HG02981 (cell line): Measurements from ENCODE around the gene PRRT1B.
"Not testable (repeated sequence)": the region's sequence is repeated elsewhere in the genome, so short reads cannot be mapped to it uniquely, and the experiment has no call there.

ENCODE experiments used
- ATAC-seq: cut with Tn5 transposase; IDR thresholded peaks from one replicate; pipeline ENCODE4 v1.9.1; 2021; ENCODE audit warnings: mild to moderate bottlenecking, moderate library complexity; ENCODE audit not compliant: unreplicated experiment

The PRRT1B gene

GRCh38 chr9:131549186-131549585 is 3.9 kb downstream of the PRRT1B start:
- not testable (repeated sequence) for ATAC-seq

GRCh38 chr9:131550465-131550864 is 5.1 kb downstream of the PRRT1B start:
- not testable (repeated sequence) for ATAC-seq

GRCh38 chr9:131552030-131552429 is 6.7 kb downstream of the PRRT1B start:
- no peak for ATAC-seq

- ATAC-seq, result no peak
Measured at GRCh38 chr9:131554087-131554842, 8.9 kb downstream of the PRRT1B start.

DNA sequence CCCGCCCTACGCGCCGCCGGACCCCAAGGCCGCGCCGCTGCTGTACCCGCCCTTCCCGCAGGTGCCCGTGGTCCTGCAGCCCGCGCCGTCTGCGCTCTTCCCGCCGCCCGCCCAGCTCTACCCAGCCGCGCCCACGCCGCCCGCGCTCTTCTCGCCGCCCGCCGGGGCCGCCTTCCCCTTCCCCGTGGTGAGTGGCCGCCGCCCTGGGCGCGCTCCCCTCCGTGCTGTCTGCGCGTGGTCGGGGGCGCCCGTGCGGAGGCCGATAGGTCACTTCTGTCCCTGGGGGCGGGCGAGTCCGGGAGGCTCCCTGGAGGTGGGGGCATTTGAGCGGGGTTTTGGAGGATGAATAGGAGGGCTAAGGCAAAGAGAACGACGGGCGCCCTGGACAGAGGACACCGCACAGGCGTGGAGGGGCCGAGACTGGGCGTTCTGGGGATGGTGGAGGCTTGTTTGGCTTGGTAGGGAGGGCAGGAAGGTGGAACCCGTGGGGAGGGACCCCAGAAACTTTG is 9.6 kb downstream of the PRRT1B start:
- ATAC-seq, result no peak

GRCh38 chr9:131555841-131556673 is 10.7 kb downstream of the PRRT1B start:
- ATAC-seq, result no peak

DNA sequence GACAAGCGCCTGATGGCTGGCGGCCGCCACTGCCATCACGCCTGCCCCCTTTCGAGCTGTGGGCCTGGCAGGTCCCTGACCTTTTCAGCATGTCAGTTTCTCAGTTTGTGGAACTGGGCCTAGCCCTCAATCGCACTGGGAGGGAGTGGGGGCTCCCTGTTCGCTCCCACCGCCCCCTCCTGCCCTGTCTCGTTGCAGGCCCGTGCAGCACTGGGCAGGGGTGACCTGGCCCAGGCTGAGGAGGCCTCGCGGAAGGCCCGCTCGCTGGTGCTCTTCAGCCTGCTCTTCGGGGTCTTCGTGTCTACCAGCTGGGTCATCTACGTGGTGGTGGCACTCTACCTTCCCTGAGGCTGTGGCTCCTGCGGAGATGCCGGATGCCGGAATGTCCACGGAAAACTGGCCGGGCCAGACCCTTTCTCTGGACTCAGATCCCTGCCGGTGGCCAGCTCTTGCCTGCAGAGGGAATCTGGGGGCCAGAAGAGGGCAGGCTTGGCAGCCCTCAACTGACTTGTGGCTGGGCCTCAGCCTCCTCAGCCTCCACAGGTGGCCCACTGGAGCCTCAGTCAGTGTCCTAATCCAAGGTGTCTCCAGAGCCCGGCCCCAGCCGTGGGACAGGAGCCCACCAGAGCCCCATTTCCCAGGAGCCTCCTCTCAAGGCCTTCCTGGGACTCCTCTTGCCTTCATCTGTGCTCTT is 12.7 kb downstream of the PRRT1B start:
- ATAC-seq, result no peak

GRCh38 chr9:131559421-131560000 is 14.2 kb downstream of the PRRT1B start:
- ATAC-seq, result no peak

DNA sequence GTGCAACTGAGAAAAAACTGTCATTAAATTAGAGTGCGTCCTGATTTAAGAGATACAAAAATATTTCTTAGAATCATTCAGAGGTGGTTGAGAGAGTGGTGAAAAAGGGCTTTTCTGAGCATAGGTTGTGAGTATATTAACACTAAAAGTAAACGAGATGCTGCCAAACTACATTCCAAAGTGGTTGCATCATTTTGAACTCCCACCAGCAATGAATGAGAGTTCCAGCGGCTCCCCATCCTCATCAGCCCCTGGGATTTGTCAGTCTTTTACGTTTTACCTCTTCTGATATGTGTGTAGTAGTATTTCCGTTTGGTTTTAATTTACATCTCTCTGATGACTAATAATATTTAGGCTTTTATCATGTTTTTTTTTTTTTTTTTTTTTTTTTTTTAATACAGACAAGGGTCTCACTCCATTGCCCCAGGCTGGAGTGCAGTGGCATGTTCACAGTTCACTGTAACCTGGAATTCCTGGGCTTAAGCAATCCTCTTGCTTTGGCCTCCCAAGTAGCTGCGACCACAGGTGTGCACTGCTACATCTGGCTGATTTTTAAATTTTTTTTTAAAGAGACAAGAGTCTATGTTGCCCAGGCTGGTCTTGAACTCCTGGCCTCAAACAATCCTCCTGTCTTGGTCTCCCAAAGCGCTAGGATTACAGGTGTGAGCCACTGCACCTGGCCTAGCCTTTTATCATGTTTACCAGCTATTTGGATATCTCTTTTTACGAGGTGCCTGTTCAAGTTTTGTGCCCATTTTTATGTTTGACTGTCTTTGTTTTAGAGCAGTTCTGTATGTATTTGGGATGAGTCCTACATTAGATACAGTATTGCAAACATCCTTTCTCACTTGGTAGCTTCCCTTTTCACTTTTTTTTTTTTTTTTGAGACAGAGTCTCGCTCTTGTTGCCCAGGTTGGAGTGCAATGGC is 17.0 kb downstream of the PRRT1B start:
- ATAC-seq, result no peak

GRCh38 chr9:131565369-131565768 is 20.0 kb downstream of the PRRT1B start:
- ATAC-seq, result no peak

DNA sequence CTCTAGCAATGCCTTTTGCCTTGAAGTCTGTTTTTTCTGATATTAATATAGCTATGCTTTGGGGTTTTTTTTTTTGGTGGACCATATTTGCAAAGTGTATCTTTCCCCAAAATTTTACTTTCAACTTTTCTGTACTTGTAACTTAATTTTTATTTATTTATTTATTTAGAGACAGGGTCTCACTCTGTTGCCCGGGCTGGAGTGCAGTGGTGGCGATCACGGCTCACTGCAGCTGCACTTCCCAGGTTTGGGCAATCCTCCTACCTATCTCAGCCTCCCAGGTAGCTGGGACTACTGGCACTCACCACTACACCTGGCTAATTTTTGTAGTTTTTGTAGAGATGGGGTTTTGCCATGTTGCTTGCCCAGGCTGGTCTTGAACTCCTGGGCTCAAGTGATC is 20.8 kb downstream of the PRRT1B start:
- ATAC-seq, result no peak

DNA sequence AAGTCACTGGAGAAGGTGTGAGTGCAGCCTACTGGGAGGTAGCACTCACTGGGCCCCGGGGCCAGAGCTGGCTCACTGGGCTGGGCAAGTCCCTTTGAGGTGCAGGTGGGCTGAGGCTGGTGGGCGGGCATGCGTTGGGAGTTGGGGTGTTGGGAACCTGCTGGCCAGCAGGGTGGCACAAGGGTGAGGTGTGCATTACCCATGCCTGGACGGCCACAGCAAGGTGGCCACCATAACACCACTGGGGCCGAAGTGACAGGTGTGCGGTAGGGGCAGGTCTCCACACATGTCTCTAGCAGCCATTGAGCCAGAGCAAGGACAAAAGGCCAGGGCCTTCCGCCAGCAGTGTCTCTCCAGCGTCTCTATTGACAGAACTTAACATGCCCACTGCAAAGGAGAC is 22.6 kb downstream of the PRRT1B start:
- no peak for ATAC-seq

DNA sequence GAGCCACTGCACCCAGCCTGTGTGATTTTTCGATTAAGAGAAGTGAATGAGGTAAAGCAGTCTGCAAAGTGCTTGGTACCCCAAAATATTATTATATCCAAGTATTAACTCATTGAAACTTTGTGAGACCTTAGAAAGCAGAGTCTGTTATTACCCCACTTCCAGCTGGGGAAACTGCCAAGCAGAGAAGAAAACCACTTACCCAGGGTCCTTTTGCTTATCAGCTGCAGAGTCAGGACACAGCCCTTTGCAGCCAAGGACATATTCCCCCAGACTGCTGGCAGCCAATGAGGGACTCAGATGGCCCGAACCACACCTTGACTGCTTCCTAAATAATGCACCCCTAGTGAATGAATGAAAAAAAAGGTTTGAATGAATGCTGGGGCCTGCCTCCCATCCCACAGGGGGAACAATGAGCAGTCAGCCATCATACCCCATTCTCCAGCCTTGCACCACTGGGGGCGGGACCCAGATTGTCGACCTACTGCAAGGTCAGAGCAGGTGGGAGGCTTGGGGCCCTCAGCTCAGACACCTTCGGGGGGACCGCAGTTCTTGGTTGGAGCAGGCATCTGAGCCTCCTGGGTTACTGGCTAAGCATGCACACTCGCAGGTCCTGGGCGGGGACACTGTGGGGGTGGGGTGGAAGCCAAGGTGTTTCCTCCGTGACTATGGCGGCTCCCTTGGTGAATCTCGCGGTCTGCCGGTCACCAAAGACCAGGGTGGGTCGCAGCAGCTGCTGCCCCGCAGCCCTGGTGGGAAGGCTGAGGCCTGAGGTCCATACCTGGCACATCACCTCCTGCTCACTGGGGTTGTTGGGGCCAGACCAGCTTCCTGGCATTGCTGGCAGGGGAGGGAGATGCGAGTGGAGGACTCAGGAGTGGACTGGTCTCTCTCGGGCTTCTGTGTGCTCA is 29.7 kb downstream of the PRRT1B start:
- ATAC-seq, result no peak

- no peak for ATAC-seq
Measured at GRCh38 chr9:131575946-131576853, 30.9 kb downstream of the PRRT1B start.

GRCh38 chr9:131577005-131578000 is 32.0 kb downstream of the PRRT1B start:
- no peak for ATAC-seq

- ATAC-seq, result no peak
Measured at GRCh38 chr9:131578021-131578420, 32.7 kb downstream of the PRRT1B start.
